Loucy (cell line): ENCODE results near the gene GALNT18.

Experiments
- H2AFZ ChIP-seq: fragments of 200-600 bp; sonication (generic); 2 replicates; pipeline ENCODE4 v1.6.0; 2016; ENCODE audit warnings: antibody characterized with exemption, mild to moderate bottlenecking, low read length, moderate library complexity
- H3F3A ChIP-seq: fragments of 200-600 bp; 2 replicates; pipeline ENCODE4 v1.6.0; 2016; ENCODE audit warnings: antibody characterized with exemption, low read depth, mild to moderate bottlenecking
- H3K27me3 ChIP-seq: fragments of 200-600 bp; sonication (generic); 2 replicates; pipeline ENCODE4 v1.6.1; 2014; ENCODE audit warnings: low read length, mild to moderate bottlenecking; ENCODE audit not compliant: insufficient read depth, poor library complexity, severe bottlenecking
- H3K36me3 ChIP-seq: fragments of 200-600 bp; sonication (generic); 2 replicates; pipeline ENCODE4 v1.6.1; 2016; ENCODE audit warnings: low read length; ENCODE audit not compliant: insufficient read depth
- H3K4me1 ChIP-seq: fragments of 200-600 bp; sonication (generic); 2 replicates; pipeline ENCODE4 v1.5.1; 2014; ENCODE audit warnings: low read length, mild to moderate bottlenecking; ENCODE audit not compliant: insufficient read depth, poor library complexity, severe bottlenecking
- H3K4me2 ChIP-seq: fragments of 200-600 bp; sonication (generic); 2 replicates; pipeline ENCODE4 v1.6.0; 2014; ENCODE audit warnings: antibody characterized with exemption, low read length, low read depth, mild to moderate bottlenecking; ENCODE audit not compliant: poor library complexity, severe bottlenecking
- H3K4me3 ChIP-seq: fragments of 200-600 bp; sonication (generic); 2 replicates; pipeline ENCODE4 v1.5.1; 2014; ENCODE audit warnings: low read length, mild to moderate bottlenecking, mixed read lengths; ENCODE audit not compliant: poor library complexity, severe bottlenecking
- H3K79me2 ChIP-seq: fragments of 200-600 bp; sonication (generic); 2 replicates; pipeline ENCODE4 v1.6.1; 2014; ENCODE audit warnings: low read length; ENCODE audit not compliant: insufficient read depth
- H3K9ac ChIP-seq: fragments of 200-600 bp; sonication (generic); 2 replicates; pipeline ENCODE4 v1.6.0; 2014; ENCODE audit warnings: mild to moderate bottlenecking, low read depth, low read length, moderate library complexity; ENCODE audit not compliant: poor library complexity, severe bottlenecking
- H3K9me2 ChIP-seq: fragments of 200-600 bp; sonication (generic); replicated peaks from 2 replicates; pipeline ENCODE4 v1.6.1; 2016; ENCODE audit warnings: low read depth, low read length, mixed read lengths
- H3K9me3 ChIP-seq: fragments of 200-600 bp; sonication (generic); 2 replicates; pipeline ENCODE4 v1.6.1; 2014; ENCODE audit warnings: mild to moderate bottlenecking, antibody characterized with exemption, low read length, low read depth; ENCODE audit not compliant: insufficient read depth
- H4K20me1 ChIP-seq: fragments of 200-600 bp; sonication (generic); 2 replicates; pipeline ENCODE4 v1.6.0; 2014; ENCODE audit warnings: antibody characterized with exemption, low read length, mild to moderate bottlenecking; ENCODE audit not compliant: insufficient read depth, poor library complexity, severe bottlenecking
- CTCF ChIP-seq: fragments of 200-600 bp; sonication (generic); conservative IDR thresholded peaks from 2 replicates; pipeline ENCODE4 v1.5.1; 2014; ENCODE audit warnings: mild to moderate bottlenecking, antibody characterized with exemption, low read length
- EZH2phosphoT487 ChIP-seq: fragments of 200-600 bp; IDR thresholded peaks from 2 replicates; pipeline ENCODE4 v1.6.1; 2018; ENCODE audit warnings: antibody characterized with exemption, mild to moderate bottlenecking, moderate library complexity, borderline replicate concordance

The GALNT18 gene

GRCh38 chr11:11436715-11437313, 185.0 kb downstream of the GALNT18 start:
- Histone ChIP-seq H3K9ac (no peak overlapping the region), H3K36me3 (no peaks in the 10 kb centered on the region), H3K27me3 (no peaks in the 10 kb centered on the region), H3K9me2 (no peaks in the 10 kb centered on the region), H3K9me3 (no peaks in the 10 kb centered on the region), H3K79me2 (no peaks in the 10 kb centered on the region), H3K4me2 (no peak overlapping the region), H2AFZ (no peak overlapping the region), H3F3A (no peaks in the 10 kb centered on the region), H4K20me1 (no peaks in the 10 kb centered on the region), H3K4me3 (no peak overlapping the region), H3K4me1 (no peaks in the 10 kb centered on the region)
- TF ChIP-seq EZH2phosphoT487 (no peak), CTCF (no peak)

GRCh38 chr11:11435635-11436034, 186.2 kb downstream of the GALNT18 start:
- Histone ChIP-seq H3K4me1 (no peaks in the 10 kb centered on the region), H3K79me2 (no peaks in the 10 kb centered on the region), H3K4me2 (no peak overlapping the region), H3K9me2 (no peaks in the 10 kb centered on the region), H3K27me3 (no peaks in the 10 kb centered on the region), H3K9ac (no peak overlapping the region), H3K4me3 (no peak overlapping the region), H3K36me3 (no peaks in the 10 kb centered on the region), H3F3A (no peaks in the 10 kb centered on the region), H2AFZ (no peak overlapping the region), H4K20me1 (no peaks in the 10 kb centered on the region), H3K9me3 (no peaks in the 10 kb centered on the region)
- TF ChIP-seq CTCF (no peak), EZH2phosphoT487 (no peak)

- no peaks in the 10 kb centered on the region for H3K27me3 ChIP-seq
- H4K20me1 ChIP-seq, result no peaks in the 10 kb centered on the region
Measured at GRCh38 chr11:11433960-11434359, 187.8 kb downstream of the GALNT18 start.

More at GRCh38 chr11:11433960-11434359, 187.8 kb downstream of the GALNT18 start:
- no peak overlapping the region for H3K4me3 ChIP-seq
- H3K9ac ChIP-seq, result no peak overlapping the region
- no peaks in the 10 kb centered on the region for H3K9me3 ChIP-seq
- H3K4me1 ChIP-seq, result no peaks in the 10 kb centered on the region
- no peaks in the 10 kb centered on the region for H3K9me2 ChIP-seq
- H2AFZ ChIP-seq, result no peak overlapping the region
- no peaks in the 10 kb centered on the region for H3K36me3 ChIP-seq
- no peak overlapping the region for H3K4me2 ChIP-seq
- no peaks in the 10 kb centered on the region for H3F3A ChIP-seq
- TF ChIP-seq CTCF (no peak), EZH2phosphoT487 (no peak)
- H3K79me2 ChIP-seq, result no peaks in the 10 kb centered on the region
